NOMO-1 treated with dmso at 0.1 percent for 144 hours (cell line): ENCODE measurements around the gene KHDC4.
A peak's percentile ranks its signal among the peaks of the same experiment; 100 is the strongest.
"Not testable (repeated sequence)": the region's sequence is repeated elsewhere in the genome, so short reads cannot be mapped to it uniquely, and the experiment has no call there.

ENCODE experiments used
- DNase-seq: peaks from one replicate; lab custom pipeline; 2025; ENCODE audit not compliant: unreplicated experiment; lab: John Stamatoyannopoulos, UW

KHDC4 gene

DNA sequence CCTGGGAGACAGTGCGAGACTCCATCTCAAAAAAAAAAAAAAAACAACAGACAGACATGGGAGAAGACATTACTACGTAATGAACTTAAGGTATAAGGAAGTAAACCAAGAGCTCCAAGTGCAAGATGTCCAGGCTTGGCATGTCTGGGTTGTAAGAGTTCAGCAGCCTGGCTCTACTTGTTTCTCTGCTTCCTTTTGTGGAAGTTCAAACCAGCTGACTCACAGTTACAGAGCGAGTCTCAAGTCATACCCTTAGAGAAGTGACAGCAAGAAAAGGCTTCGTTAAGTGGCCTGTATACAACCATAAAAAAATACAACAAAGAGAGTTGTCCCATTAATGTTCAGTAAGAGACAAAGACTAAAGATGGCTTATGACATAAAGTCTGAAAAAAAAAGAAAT is 24.3 kb downstream of the KHDC4 start:
- peak; percentile 60 for DNase-seq

- no peak for DNase-seq
Observed at GRCh38 chr1:155904261-155904660, 30.0 kb downstream of the KHDC4 start.

DNA sequence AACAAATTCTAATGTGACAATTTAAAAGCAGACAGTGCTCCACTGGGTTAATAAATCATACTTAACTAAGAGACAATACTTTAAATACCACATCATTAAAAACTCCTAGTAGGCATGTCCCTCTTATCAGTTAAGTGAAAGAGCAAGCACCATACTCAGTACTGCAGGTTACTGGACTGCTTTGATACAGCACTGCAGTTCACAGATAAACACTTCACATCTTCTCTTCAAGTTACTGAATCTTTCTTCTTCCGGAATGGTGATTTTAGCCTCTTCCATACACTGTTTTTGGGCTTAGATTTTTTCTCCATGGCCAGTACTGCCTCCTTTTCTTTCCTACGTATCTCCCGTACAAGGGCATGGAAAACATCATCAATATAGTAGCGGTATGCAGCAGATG is 34.1 kb downstream of the KHDC4 start:
- DNase-seq: no peak

DNA sequence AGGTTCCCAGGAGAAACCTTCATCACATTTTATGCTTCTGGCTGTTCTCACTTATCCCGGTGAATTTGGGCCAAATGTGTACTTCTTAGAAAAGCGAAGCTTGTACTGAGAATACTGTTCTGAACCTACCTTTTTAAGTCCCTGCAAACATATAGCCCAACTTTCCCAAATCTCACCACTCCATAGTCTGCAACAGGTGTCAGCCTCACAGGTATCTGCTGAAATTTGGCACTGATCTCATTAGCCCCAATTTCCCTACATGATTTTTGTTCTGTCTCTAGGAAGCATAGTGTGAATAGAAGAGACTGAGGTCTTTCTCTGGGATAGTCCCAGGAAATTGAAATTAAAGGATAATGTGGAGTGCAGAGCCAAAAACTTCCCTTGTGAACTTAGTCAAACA is 34.5 kb downstream of the KHDC4 start:
- no peak for DNase-seq

- no peak for DNase-seq
Observed at GRCh38 chr1:155898888-155899287, 35.3 kb downstream of the KHDC4 start.

DNA sequence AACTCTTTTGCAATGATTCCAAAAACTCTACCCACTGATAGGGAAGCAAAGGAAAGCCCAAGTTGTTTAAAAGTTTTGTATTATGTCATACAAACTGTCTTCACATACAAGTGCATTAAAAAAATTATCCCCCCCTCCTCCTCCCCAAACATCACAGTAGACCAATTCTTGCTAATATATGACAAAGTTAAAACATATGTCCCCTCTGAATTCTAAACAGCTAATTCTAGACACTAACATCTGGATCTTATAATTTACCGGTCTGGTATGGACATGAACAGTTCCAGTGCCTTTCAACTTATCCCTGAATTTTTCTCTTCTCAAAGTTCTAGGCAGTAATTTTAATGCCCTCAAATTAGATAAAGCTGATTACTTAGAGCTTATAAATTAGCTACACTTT is 36.5 kb downstream of the KHDC4 start:
- no peak for DNase-seq

DNA sequence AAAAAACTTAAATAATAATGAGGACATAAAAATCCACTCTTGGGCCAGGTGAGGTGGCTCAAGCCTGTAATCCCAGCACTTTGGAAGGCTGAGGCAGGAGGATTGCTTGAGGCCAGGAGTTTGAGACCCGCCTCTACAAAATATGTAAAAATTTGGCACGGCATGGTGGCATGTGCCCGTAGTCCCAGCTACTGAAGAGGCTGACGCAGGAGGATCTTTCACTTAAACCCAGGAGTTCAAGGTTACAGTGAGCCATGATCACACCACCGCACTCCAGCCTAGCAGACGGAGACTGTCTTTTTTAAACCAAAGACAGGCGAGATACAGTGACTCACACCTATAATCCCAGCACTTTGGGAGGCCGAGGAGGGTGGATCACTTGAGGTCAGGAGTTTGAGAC is 37.7 kb downstream of the KHDC4 start:
- not testable (repeated sequence) for DNase-seq

DNA sequence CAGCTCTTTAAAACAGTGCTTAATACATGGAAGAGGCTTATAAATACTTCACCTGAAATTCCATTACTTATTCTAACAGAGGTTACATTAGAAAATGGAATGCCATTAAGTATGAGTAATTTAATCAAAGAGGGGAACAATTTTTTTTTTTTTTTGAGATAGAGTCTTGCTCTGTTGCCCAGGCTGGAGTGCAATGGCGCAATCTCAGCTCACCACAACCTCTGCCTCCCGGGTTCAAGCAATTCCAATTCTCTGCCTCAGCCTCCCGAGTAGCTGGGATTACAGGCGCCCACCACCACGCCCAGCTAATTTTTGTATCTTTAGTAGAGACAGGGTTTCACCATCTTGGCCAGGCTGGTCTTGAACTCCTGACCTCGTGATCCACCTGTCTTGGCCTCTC is 38.6 kb downstream of the KHDC4 start:
- not testable (repeated sequence) for DNase-seq

DNA sequence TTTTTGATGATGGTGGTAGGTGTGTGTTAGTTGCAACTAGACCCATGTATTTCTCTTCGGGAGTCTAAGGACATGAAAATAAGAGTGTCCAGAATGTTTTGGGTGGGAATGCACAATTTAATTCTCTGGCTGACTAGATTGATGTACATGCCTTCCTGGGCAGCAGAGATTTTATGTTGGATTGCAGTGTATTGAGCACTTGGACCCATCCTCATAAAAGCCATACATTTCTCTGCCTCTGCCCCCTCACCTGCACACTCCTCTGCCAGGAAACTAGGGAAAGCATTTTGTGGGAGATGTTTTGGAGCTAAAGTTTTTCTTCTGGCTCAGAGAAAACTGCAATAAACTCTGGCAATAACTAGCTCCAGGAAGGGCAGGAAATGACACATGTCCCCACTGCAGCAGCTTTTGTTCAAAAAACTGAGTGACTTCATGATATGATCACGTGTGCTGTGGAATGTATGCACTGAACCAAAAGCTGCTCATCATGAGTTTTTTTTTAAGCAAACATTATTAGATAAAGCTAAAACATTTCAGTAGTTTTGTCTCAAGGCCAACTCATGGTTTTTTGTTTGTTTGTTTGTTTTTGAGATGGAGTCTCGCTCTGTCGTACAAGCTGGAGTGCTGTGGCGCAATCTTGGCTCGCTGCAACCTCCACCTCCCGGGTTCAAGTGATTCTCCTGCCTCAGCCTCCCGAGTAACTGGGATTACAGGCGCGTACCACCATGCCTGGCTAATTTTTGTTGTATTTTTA is 40.6 kb downstream of the KHDC4 start:
- no peak for DNase-seq

- DNase-seq: no peak
Observed at GRCh38 chr1:155892796-155893195, 41.4 kb downstream of the KHDC4 start.

GRCh38 chr1:155890251-155890650 is 44.0 kb downstream of the KHDC4 start:
- DNase-seq: no peak

GRCh38 chr1:155889566-155889965 is 44.6 kb downstream of the KHDC4 start:
- DNase-seq: no peak

DNA sequence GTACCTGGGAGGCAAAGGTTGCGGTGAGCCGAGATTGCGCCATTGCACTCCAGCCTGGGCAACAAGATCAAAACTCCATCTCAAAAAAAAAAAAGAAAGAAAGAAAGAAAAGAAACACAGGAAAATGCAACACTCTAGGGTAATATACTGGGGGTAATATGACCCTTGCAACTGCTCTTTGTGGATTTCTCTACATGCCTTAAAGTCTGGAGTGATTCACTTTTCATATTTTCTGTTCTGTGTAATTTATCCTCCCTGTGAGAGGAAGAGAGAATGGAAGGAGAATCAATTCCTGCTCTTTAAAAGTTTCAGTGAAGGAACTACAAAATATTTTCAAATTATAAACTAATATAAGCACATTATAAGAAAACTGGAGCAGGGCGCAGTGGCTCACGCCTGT is 45.7 kb downstream of the KHDC4 start:
- DNase-seq: no peak

GRCh38 chr1:155884982-155885381 is 49.2 kb downstream of the KHDC4 start:
- DNase-seq: no peak

GRCh38 chr1:155884031-155884960 is 49.9 kb downstream of the KHDC4 start:
- DNase-seq: no peak

DNA sequence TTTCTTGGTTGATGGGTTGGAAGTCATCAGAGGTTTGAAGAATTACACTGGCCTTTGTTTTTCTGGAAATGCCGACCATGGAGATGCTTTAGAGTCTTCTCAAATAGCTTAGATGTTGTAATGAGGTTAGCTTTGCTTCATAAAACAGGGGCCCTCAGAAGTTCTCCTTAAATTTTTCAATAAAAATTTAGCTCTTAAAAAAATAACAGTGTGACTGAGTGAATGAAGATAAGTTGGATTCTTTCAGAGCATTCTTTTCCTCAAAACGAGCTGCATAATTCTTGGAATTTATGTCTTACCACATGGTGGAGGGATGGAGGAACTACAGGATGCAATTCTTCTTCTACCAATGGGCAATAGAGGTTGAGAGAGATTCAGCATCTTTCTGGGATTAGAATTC is 51.4 kb downstream of the KHDC4 start:
- no peak for DNase-seq

GRCh38 chr1:155882235-155882634 is 52.0 kb downstream of the KHDC4 start:
- DNase-seq: no peak

DNA sequence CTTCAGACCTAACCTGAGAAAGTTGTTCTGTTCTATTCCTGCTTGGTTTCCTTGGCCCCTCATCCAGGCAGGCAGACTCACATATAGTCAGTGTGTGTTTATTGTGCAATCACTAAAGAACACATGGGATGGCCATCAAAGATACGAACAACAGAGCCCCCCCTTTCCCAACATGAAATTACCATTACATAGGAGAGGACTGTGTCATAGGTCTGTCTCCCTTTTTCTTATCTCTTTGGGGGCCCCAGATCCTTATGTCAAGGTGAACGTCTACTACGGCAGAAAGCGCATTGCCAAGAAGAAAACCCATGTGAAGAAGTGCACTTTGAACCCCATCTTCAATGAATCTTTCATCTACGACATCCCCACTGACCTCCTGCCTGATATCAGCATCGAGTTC is 53.3 kb downstream of the KHDC4 start:
- DNase-seq: no peak

DNA sequence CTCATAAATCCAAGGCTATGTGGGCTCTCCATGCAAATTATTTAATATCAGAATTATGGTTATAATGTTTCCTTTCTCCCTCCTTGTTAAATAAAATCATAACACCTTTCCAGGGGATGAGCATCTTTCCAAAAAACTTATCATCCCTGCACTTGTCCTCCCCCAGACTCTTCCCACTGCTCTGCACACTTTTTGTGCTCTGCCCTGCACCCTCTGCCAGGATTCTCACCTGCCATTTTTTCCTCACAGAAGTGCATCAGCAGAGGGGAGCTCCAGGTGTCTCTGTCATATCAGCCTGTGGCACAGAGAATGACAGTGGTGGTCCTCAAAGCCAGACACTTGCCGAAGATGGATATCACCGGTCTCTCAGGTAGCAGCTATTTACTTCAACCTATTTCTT is 54.0 kb downstream of the KHDC4 start:
- DNase-seq: no peak

DNA sequence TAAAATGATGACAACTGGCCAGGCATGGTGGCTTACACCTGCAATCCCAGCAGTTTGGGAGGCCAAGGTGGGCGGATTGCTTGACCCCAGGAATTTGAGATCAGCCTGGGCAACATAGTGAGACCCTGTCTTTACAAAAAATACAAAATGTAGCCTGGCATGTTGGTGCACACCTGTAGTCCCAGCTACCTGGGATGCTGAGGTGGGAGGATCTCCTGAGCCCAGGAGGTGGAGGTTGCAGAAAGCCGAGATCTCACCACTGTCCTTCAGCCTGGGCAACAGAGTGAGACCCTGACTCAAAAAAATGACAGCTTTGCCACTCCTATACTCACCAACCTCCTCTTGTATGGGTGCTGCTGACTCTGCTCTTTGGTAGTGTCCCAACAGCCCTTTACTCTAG is 56.3 kb downstream of the KHDC4 start:
- no peak for DNase-seq

GRCh38 chr1:155873860-155874259 is 60.4 kb downstream of the KHDC4 start:
- DNase-seq: no peak

GRCh38 chr1:155872527-155872926 is 61.7 kb downstream of the KHDC4 start:
- no peak for DNase-seq
